Ascending aorta (tissue), 2 donors: Measurements from ENCODE around the gene CMIP. TPM values are rescaled to one million over a fixed set of nuclear protein-coding genes. Genes with fewer than 3 reads are reported as not detected.

Experiments
- DNase-seq, 2 donors: peaks; one replicate each; pipeline ENCODE4 v3.0.0-alpha.2; 2019; ENCODE audit warnings: low spot score in 2 of 2
- H3K27ac ChIP-seq, 2 donors: fragments of 200-600 bp; sonication (generic); one replicate each; pipeline ENCODE4 v1.5.1; 2016 to 2017; ENCODE audit warnings: mild to moderate bottlenecking in 1 of 2
- H3K27me3 ChIP-seq: fragments of 200-600 bp; sonication (generic); one replicate; pipeline ENCODE4 v1.5.1; 2017
- H3K36me3 ChIP-seq, 2 donors: fragments of 200-600 bp; sonication (generic); one replicate each; pipeline ENCODE4 v1.5.1; 2016
- H3K4me1 ChIP-seq, 2 donors: fragments of 200-600 bp; sonication (generic); one replicate each; pipeline ENCODE4 v1.5.1; 2016 to 2017; ENCODE audit warnings: mild to moderate bottlenecking in 1 of 2
- H3K4me3 ChIP-seq, 2 donors: fragments of 200-600 bp; sonication (generic); one replicate each; pipeline ENCODE4 v1.5.1; 2016 to 2017; ENCODE audit warnings: mild to moderate bottlenecking in 1 of 2
- H3K9me3 ChIP-seq, 2 donors: fragments of 200-600 bp; sonication (generic); one replicate each; pipeline ENCODE4 v1.5.1; 2016
- intact Hi-C: fragments of 100-400 bp; cut with DNase I; formaldehyde crosslinking; loops from one replicate; pipeline ENCODE4 v1.15.1; 2023
- total RNA-seq: library from RNA; depleted of rRNA; stranded (reverse); fragments of >200 nt; gene quantifications from one replicate; pipeline ENCODE4 v1.1.0, GENCODE V29; 2016
- TF ChIP-seq, protein P1 (sequence below), 3 experiments: fragments of 200-600 bp in 2 of 3; fragments of 450-650 bp in 1 of 3; sonication (generic) in 2 of 3; IDR thresholded peaks; one replicate each; pipeline ENCODE4 v1.5.1; 2016 to 2019; ENCODE audit warnings: antibody characterized with exemption in 3 of 3, mild to moderate bottlenecking in 1 of 3, moderate library complexity in 1 of 3

CMIP gene
- total RNA-seq, 1 donor from 2014 or later = 110 TPM

GRCh38 chr16:81621496-81621895 is 176.9 kb downstream of the CMIP start:
- DNase-seq = no peak
- H3K4me1 ChIP-seq = peaks cover 2 to 13% of the 10 kb centered on the region in 2 donors
- H3K9me3 ChIP-seq = no peaks in the 10 kb centered on the region
- no peaks in the 10 kb centered on the region for H3K36me3 ChIP-seq
- no peak overlapping the region for H3K4me3 ChIP-seq
- TF ChIP-seq, protein P1, sequence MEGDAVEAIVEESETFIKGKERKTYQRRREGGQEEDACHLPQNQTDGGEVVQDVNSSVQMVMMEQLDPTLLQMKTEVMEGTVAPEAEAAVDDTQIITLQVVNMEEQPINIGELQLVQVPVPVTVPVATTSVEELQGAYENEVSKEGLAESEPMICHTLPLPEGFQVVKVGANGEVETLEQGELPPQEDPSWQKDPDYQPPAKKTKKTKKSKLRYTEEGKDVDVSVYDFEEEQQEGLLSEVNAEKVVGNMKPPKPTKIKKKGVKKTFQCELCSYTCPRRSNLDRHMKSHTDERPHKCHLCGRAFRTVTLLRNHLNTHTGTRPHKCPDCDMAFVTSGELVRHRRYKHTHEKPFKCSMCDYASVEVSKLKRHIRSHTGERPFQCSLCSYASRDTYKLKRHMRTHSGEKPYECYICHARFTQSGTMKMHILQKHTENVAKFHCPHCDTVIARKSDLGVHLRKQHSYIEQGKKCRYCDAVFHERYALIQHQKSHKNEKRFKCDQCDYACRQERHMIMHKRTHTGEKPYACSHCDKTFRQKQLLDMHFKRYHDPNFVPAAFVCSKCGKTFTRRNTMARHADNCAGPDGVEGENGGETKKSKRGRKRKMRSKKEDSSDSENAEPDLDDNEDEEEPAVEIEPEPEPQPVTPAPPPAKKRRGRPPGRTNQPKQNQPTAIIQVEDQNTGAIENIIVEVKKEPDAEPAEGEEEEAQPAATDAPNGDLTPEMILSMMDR (IDR thresholded peaks at IDR 0.05) = no peak
- H3K27me3 ChIP-seq = no peaks in the 10 kb centered on the region
- intact Hi-C loops = no loop called here
- no peak overlapping the region for H3K27ac ChIP-seq

DNA sequence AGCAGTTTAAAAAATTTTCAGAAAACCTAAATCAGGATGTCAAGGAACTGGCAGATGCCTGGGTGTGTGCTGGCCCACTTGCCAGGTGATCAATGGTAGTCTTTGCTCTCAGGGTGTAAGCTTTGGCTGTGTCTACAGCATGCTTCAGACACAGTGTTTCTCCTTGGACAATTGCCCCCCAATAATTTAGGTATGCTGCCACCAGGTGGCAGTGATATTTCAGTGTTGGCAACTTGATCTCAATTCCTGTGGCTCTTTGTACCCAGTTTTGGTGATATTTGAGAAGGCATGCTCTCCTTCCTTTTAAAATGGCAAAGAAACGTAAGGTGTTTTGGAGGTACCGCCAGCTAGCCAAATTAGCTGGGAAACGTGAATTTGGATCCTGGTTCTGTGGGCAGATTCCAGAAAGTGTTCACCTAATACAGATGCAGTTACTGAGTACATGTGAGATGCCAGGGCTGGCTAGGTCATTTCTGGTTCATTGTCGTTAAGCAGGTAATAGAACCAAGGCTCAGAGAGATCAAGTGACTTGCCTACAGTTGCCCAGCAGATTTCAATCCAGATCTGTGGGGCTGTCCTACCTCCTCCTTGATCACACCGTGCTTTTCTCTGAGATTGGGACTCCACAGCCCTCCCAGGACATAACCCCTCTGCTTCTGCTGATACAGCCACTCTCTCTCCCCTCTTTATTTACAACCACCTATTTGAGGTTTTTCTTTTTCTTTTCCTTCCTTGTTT is 178.9 kb downstream of the CMIP start:
- Histone ChIP-seq H3K27me3 (no peaks in the 10 kb centered on the region), H3K4me1 (peaks cover 2 to 8% of the 10 kb centered on the region in 2 donors), H3K27ac (no peak overlapping the region), H3K4me3 (no peak overlapping the region), H3K9me3 (no peaks in the 10 kb centered on the region), H3K36me3 (no peaks in the 10 kb centered on the region)
- no peak for DNase-seq
- intact Hi-C loops = no loop called here
- TF ChIP-seq, protein P1 (IDR thresholded peaks at IDR 0.05) = peak in 2 of 3 experiments; percentile 13 to 33

DNA sequence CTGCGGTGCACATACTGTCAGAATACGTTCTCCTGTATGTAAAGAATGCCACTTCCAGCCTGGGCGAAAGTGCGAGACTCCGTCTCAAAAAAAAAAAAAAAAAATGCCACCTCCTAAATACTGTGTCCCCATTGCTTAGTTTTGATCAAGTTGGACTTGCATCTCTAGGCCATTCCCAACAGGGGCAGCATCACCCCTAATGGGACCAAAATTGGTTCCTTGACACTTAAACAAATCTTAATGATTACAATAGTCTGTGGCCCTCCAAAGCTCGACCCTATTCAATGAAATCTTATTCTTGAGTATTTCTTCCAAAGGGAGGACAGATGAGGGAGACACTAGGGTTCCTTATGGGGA is 179.8 kb downstream of the CMIP start:
- Histone ChIP-seq H3K27ac (no peak overlapping the region), H3K4me3 (no peak overlapping the region), H3K9me3 (no peaks in the 10 kb centered on the region), H3K36me3 (no peaks in the 10 kb centered on the region), H3K4me1 (peaks cover 2 to 8% of the 10 kb centered on the region in 2 donors), H3K27me3 (no peaks in the 10 kb centered on the region)
- TF ChIP-seq, protein P1 (IDR thresholded peaks at IDR 0.05) = no peak
- intact Hi-C loops = no loop called here
- no peak for DNase-seq

DNA sequence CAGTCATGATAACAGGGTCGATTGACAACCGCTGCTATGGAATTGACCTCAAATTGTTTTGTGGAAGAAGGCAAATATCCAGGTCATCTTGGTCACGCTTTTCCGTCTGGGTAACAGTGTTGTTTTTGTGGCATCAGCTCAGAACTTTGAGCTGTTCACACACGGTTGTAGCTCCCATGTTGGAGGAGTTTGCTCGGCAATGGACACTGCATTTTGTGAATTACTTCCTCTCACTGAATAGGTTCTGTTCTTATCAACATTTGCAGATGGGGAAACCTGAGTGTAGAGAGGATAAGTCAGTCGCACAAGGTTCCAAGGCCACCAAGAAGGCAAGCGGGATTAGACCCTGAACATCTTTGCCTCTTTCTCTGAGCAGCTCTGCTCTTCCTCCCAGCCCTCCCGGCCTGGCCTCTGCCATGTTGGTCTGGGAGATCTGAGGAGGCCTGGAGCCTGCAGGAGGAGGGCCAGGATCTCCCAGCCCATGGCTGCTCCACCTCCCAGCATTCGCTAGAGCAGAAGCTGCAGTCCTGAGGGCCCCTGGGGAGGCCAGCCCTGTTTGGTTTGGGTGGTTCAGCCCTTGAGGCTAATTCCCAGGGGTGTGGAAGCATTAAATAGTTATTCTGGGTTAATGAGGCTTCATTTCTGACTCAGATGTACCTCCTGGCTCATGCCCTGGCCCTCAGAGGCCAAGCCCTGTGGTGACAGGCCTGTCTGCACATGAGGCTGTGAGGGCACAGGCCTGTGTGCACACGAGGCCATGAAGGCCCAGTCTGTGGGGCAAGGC is 180.3 kb downstream of the CMIP start:
- peaks cover 2 to 8% of the 10 kb centered on the region in 2 donors for H3K4me1 ChIP-seq
- no peaks in the 10 kb centered on the region for H3K9me3 ChIP-seq
- intact Hi-C loops = no loop called here
- H3K36me3 ChIP-seq = no peaks in the 10 kb centered on the region
- TF ChIP-seq, protein P1 (IDR thresholded peaks at IDR 0.05) = no peak
- peak overlapping the region; percentile 34 to 36 for H3K27ac ChIP-seq
- DNase-seq = no peak
- no peak overlapping the region for H3K4me3 ChIP-seq
- no peaks in the 10 kb centered on the region for H3K27me3 ChIP-seq

DNA sequence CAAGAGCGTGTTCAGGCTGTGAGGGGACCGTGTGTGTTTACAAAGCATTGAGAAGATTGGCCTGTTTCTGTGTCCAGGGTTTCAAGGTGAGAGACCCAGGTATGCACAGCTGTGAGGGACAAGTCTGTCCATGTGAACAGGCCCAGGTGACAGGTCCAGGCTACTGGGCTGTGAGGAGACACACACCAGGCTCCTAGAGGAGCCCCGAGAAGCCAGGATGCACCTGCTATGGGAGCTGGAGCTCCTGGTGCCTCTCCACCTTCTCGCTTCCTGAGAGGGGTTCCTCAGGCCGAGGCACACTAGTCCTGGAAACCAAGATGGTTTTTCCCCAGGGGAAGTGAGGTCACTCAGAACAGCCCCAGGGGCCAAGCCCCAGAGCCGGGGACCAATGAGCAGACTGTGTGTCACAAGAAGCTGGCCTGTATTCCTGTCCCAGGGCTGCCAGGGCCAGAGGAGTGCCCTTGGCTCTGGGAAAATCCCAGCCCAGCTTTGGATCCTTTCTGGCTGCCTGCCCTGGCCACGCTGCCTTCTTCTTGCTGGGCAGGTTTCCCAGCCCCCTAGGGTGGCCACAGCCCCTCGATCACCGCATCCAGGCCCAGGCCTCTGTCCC is 181.0 kb downstream of the CMIP start:
- Histone ChIP-seq H3K36me3 (no peaks in the 10 kb centered on the region), H3K27ac (peak overlapping the region; percentile 34 to 36), H3K9me3 (no peaks in the 10 kb centered on the region), H3K4me1 (peaks cover 2 to 8% of the 10 kb centered on the region in 2 donors), H3K27me3 (no peaks in the 10 kb centered on the region), H3K4me3 (no peak overlapping the region)
- intact Hi-C loops = no loop called here
- peak; percentile 23 to 79 for DNase-seq
- TF ChIP-seq, protein P1 (IDR thresholded peaks at IDR 0.05) = no peak
